GM12878 (cell line): ENCODE data around the gene ZNF730. TPM values are rescaled to one million over a fixed set of nuclear protein-coding genes. Genes with fewer than 3 reads are reported as not detected.

Source experiments
- polyA plus RNA-seq, 11 experiments: library from polyadenylated mRNA; depleted of rRNA in 4 of 11; unstranded in 6 of 11; stranded (reverse) in 5 of 11; fragments of >200 nt; fragmentation: Nextera tagmentation in 4 of 11; fragmentation: Illumina TruSeq in 1 of 11; extraction: Ambion mirVana in 4 of 11; extraction: Trizol in 1 of 11; gene quantifications; 1 replicate in 1 of 11; 2 replicates in 10 of 11; pipeline versions ENCODE4 v1.2.1 to v1.2.3, GENCODE V29; 2011 to 2016; ENCODE audit warnings: inconsistent platforms in 2 of 11, missing spikeins in 2 of 11, low read depth in 1 of 11
- total RNA-seq, 4 experiments: library from RNA; depleted of rRNA in 3 of 4; stranded (reverse); fragments of >200 nt in 3 of 4; fragmentation: Illumina TruSeq in 1 of 4; extraction: Trizol in 1 of 4; gene quantifications; 2 replicates each; pipeline versions ENCODE4 v1.2.1 to v1.2.3, GENCODE V29; 2013 to 2021

ZNF730 gene
- total and polyA plus RNA-seq, 10 of the 15 experiments (the other 5 are each of a cell fraction or from before 2014, with no cell fraction given), result 0.11 TPM; not detected in 9

Other genes with a start within 250 kb of the ZNF730 start
- gene ZNF728, start 113.8 kb upstream of the ZNF730 start, total RNA-seq (2014; rRNA removed), result not detected in 2 replicates
- not detected in 2 replicates for gene ZNF728, start 113.8 kb upstream of the ZNF730 start, total RNA-seq (2014; rRNA removed; fragmentation: Illumina TruSeq; extraction: Trizol)
- gene ZNF728, start 113.8 kb upstream of the ZNF730 start, total RNA-seq (2021), result not detected in 2 replicates
- gene ZNF728, start 113.8 kb upstream of the ZNF730 start, polyA plus RNA-seq (2011; rRNA removed), result not detected in 2 replicates
- not detected in 2 replicates for gene ZNF728, start 113.8 kb upstream of the ZNF730 start, polyA plus RNA-seq (2014; fragmentation: Illumina TruSeq; extraction: Trizol)
- not detected for gene ZNF728, start 113.8 kb upstream of the ZNF730 start, polyA plus RNA-seq (2014; fragmentation: Nextera tagmentation; extraction: Ambion mirVana)
- not detected in 2 replicates for gene ZNF728, start 113.8 kb upstream of the ZNF730 start, polyA plus RNA-seq (2014; rRNA removed)
- not detected for gene ZNF728, start 113.8 kb upstream of the ZNF730 start, polyA plus RNA-seq (2016; fragmentation: Nextera tagmentation; extraction: Ambion mirVana)
- gene ZNF724, start 133.4 kb downstream of the ZNF730 start, total RNA-seq (2014; rRNA removed), result 10.8 and 11.1 TPM in 2 replicates
- 14.2 and 14.7 TPM in 2 replicates for gene ZNF724, start 133.4 kb downstream of the ZNF730 start, total RNA-seq (2014; rRNA removed; fragmentation: Illumina TruSeq; extraction: Trizol)
- gene ZNF724, start 133.4 kb downstream of the ZNF730 start, total RNA-seq (2021), result 6.5 and 7.3 TPM in 2 replicates
- 3.2 and 4.3 TPM in 2 replicates for gene ZNF724, start 133.4 kb downstream of the ZNF730 start, polyA plus RNA-seq (2011; rRNA removed)
- 3.7 and 4.2 TPM in 2 replicates for gene ZNF724, start 133.4 kb downstream of the ZNF730 start, polyA plus RNA-seq (2014; fragmentation: Illumina TruSeq; extraction: Trizol)
- 1 to 10 TPM in 1 of 2 experiments, under 1 TPM in 1; 0.71 to 1.1 TPM for gene ZNF724, start 133.4 kb downstream of the ZNF730 start, polyA plus RNA-seq (2014; fragmentation: Nextera tagmentation; extraction: Ambion mirVana)
- gene ZNF724, start 133.4 kb downstream of the ZNF730 start, polyA plus RNA-seq (2014; rRNA removed), result 3.0 and 3.9 TPM in 2 replicates
- gene ZNF724, start 133.4 kb downstream of the ZNF730 start, polyA plus RNA-seq (2016; fragmentation: Nextera tagmentation; extraction: Ambion mirVana), result 1 to 10 TPM; 4.1 to 5.8 TPM